ENCODE measurements around the gene APBA1. TPM values are rescaled to one million over a fixed set of nuclear protein-coding genes. Genes with fewer than 3 reads are reported as not detected.

Gene APBA1
- total RNA-seq, 4 donors from 2014 or later: 1.3 to 8.0 (median 1.7) TPM

DNA sequence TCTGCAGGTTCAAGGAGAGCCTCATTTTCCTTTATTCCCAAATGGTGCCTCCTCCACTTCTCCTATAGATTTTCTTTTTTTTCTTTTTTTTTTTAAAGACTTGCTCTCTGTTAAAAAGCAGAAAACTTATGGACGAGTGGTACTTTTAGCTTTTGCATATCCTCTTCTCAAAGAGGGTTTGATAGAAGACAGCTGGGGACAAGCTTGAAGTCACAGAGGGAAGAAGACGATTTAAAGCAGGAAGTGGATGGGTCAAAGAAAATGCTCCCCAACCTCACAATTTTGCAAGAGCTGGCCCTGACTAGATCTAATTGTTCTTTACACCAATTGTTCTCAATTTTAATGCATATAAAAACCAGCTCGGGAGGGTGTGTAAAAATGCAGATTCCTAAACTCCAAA lies 48.9 kb downstream of the APBA1 start:
- Histone ChIP-seq H3K9me3 (no peaks in the 10 kb centered on the region), H3K27ac (no peak overlapping the region), H3K4me3 (no peak overlapping the region), H3K27me3 (no peaks in the 10 kb centered on the region), H3K36me3 (no peaks in the 10 kb centered on the region), H3K4me1 (peaks cover 4 to 12% (median 7%) of the 10 kb centered on the region in 3 donors)
- intact Hi-C loops (cut with DNase I): no loop called here
- TF ChIP-seq, protein P1, sequence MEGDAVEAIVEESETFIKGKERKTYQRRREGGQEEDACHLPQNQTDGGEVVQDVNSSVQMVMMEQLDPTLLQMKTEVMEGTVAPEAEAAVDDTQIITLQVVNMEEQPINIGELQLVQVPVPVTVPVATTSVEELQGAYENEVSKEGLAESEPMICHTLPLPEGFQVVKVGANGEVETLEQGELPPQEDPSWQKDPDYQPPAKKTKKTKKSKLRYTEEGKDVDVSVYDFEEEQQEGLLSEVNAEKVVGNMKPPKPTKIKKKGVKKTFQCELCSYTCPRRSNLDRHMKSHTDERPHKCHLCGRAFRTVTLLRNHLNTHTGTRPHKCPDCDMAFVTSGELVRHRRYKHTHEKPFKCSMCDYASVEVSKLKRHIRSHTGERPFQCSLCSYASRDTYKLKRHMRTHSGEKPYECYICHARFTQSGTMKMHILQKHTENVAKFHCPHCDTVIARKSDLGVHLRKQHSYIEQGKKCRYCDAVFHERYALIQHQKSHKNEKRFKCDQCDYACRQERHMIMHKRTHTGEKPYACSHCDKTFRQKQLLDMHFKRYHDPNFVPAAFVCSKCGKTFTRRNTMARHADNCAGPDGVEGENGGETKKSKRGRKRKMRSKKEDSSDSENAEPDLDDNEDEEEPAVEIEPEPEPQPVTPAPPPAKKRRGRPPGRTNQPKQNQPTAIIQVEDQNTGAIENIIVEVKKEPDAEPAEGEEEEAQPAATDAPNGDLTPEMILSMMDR (IDR thresholded peaks at IDR 0.05): no peak
- no peak for TF ChIP-seq POLR2A (IDR thresholded peaks at IDR 0.05)
- 50 to 72% methylated on average over 3 of the region's 3 CpGs for WGBS, 2 donors
- no peak for DNase-seq

DNA sequence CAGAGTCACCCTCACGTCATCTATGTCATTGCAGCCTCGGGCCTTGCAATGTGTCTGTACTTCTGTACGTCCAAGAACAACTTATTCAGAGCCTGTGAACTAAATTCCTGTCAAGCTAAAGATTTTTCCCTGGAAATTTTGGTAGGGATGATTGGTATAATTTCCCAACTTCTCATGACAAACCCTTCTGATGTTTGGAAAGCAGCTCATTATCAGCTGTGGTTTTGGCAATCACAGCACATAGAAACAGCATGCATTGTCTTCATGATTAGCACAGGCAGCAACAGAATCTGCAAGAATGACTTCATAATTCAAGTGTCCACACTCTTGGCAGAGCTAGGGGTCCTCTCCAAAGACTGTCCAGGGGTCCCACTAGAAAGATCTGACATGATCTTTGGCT lies 49.5 kb downstream of the APBA1 start:
- Histone ChIP-seq H3K4me3 (no peak overlapping the region), H3K27me3 (no peaks in the 10 kb centered on the region), H3K9me3 (no peaks in the 10 kb centered on the region), H3K4me1 (peaks cover 4 to 12% (median 7%) of the 10 kb centered on the region in 3 donors), H3K36me3 (no peaks in the 10 kb centered on the region), H3K27ac (no peak overlapping the region)
- WGBS, 2 donors: 52 to 77% methylated on average over 3 of the region's 3 CpGs
- no peak for DNase-seq
- TF ChIP-seq POLR2A (IDR thresholded peaks at IDR 0.05): no peak
- TF ChIP-seq, protein P1 (IDR thresholded peaks at IDR 0.05): no peak
- intact Hi-C loops (cut with DNase I): no loop called here

DNA sequence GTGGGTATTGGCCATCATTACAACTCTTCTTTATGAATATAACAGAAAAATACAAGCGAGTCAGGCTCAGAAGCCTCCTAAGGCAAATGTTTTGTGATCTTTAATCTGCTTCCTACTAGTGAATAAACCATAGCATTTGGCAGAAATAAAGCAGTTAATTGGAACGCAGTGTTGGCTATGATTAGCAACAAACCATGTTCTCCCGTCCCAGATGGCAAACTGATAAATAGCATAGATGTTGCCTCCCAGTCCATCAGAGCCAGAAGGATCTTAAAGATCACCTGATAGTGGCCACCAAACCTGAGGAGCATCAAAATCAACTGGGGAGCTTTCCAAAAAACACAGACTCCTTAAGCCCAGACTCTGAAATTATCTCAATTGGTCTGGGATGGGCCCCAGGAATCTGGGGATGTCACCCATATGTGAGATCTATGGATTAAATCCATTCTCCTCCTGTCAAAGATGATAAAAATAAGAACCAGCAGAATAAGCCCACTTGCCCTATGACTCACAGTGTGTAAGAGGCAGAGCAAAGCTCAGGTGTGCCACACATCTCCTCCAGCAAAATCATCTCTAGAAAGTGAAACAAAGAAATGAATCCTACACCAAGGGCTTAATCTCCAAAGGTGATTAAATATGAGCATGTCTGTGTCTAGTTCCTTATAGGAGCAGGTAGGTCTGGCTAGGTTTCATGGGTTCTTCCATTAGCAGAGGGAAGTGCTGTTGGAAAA lies 50.3 kb downstream of the APBA1 start:
- Histone ChIP-seq H3K27me3 (no peaks in the 10 kb centered on the region), H3K27ac (no peak overlapping the region), H3K4me1 (peaks cover 4 to 12% (median 7%) of the 10 kb centered on the region in 3 donors), H3K36me3 (no peaks in the 10 kb centered on the region), H3K4me3 (no peak overlapping the region), H3K9me3 (no peaks in the 10 kb centered on the region)
- 28 to 39% methylated on average over 3 of the region's 3 CpGs for WGBS, 2 donors
- TF ChIP-seq POLR2A (IDR thresholded peaks at IDR 0.05): no peak
- TF ChIP-seq, protein P1 (IDR thresholded peaks at IDR 0.05): no peak
- DNase-seq: no peak
- intact Hi-C loops (cut with DNase I): no loop called here

DNA sequence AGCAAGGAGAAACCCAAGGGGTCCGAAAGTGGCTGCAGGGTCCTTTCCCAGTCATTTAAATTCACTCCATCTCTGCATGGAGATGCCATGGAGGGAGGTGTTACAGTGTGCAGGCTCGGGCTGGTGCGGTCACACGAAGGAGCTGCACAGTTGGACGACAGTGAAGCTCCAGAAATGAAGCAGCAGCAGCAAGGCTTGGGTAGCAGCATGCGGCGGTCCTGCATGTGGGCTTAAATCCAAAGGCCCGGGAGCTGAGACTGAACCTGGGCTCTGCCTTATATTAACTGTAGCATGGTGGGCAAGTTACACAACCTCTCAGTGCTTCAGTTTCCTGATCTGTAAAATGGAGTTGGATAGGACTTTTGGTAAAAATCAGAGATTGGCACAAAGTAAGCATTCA lies 51.4 kb downstream of the APBA1 start:
- Histone ChIP-seq H3K27ac (no peak overlapping the region), H3K27me3 (no peaks in the 10 kb centered on the region), H3K36me3 (no peaks in the 10 kb centered on the region), H3K9me3 (no peaks in the 10 kb centered on the region), H3K4me3 (no peak overlapping the region), H3K4me1 (peaks cover 4 to 12% (median 7%) of the 10 kb centered on the region in 3 donors)
- intact Hi-C loops (cut with DNase I): no loop called here
- DNase-seq: no peak
- 90 to 93% methylated on average over 2 to 8 of the region's 8 CpGs for WGBS, 2 donors
- TF ChIP-seq, protein P1 (IDR thresholded peaks at IDR 0.05): no peak
- no peak for TF ChIP-seq POLR2A (IDR thresholded peaks at IDR 0.05)

DNA sequence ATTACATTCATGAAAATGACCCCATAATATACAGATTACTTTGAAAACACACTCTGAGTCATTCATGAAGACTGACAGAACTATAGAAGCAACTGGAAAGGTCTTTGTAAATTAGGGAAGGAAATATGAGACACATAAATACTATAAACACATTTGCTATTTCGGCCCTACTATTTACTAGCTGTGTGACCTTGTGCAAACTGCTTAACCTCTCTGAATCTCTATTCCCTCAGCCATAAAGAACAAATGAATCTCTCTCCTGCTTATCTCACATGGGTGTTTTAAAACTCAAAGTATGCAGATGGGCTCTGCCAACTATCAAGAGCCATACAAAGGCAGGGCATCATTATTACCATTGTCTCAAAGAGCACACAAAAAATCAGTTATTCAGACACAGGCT lies 52.9 kb downstream of the APBA1 start:
- DNase-seq: no peak
- no peaks in the 10 kb centered on the region for H3K36me3 ChIP-seq
- no peaks in the 10 kb centered on the region for H3K27me3 ChIP-seq
- TF ChIP-seq, protein P1 (IDR thresholded peaks at IDR 0.05): no peak
- no peak for TF ChIP-seq POLR2A (IDR thresholded peaks at IDR 0.05)
- H3K4me3 ChIP-seq: no peak overlapping the region
- intact Hi-C loops (cut with DNase I): no loop called here
- H3K4me1 ChIP-seq: peaks cover 4 to 12% (median 7%) of the 10 kb centered on the region in 3 donors
- no peaks in the 10 kb centered on the region for H3K9me3 ChIP-seq
- 83 to 86% methylated on average over 1 of the region's 1 CpG for whole genome bisulfite sequencing, 2 donors
- no peak overlapping the region for H3K27ac ChIP-seq
